ENCODE measurements around the gene TMEM163.

DNA sequence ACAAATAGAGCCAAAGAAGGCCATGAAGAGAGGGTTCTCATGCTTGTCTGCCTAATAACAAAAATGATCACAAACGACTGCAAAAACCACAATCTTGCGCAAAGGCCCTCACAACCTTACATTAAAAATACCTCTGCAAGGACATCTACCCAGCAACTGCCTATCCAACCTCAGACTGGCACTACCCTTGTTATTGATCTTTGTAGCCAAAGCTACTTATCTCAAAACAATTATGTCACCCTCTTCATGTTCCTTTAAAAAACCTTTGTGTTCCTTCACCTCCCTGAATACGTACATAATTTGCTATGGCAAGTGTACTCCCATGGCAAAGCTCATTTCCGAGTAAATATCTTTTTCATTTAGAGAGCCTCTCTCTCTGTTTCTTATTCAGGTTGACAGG, 44.1 kb downstream of the TMEM163 start:
- TF ChIP-seq, protein P1, sequence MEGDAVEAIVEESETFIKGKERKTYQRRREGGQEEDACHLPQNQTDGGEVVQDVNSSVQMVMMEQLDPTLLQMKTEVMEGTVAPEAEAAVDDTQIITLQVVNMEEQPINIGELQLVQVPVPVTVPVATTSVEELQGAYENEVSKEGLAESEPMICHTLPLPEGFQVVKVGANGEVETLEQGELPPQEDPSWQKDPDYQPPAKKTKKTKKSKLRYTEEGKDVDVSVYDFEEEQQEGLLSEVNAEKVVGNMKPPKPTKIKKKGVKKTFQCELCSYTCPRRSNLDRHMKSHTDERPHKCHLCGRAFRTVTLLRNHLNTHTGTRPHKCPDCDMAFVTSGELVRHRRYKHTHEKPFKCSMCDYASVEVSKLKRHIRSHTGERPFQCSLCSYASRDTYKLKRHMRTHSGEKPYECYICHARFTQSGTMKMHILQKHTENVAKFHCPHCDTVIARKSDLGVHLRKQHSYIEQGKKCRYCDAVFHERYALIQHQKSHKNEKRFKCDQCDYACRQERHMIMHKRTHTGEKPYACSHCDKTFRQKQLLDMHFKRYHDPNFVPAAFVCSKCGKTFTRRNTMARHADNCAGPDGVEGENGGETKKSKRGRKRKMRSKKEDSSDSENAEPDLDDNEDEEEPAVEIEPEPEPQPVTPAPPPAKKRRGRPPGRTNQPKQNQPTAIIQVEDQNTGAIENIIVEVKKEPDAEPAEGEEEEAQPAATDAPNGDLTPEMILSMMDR (IDR thresholded peaks at IDR 0.05): no peak
- no peak for TF ChIP-seq USF1 (CRISPR knock-in tag; IDR thresholded peaks at IDR 0.05)
- TF ChIP-seq HMGXB4 (CRISPR knock-in tag; IDR thresholded peaks at IDR 0.05): no peak
- no peak for TF ChIP-seq GABPB1 (CRISPR knock-in tag; IDR thresholded peaks at IDR 0.05)
- no peak for TF ChIP-seq SP1 (CRISPR knock-in tag; conservative IDR thresholded peaks at IDR 0.05)
- TF ChIP-seq ZNF232 (CRISPR knock-in tag; IDR thresholded peaks at IDR 0.05): no peak
- TF ChIP-seq, protein P2, sequence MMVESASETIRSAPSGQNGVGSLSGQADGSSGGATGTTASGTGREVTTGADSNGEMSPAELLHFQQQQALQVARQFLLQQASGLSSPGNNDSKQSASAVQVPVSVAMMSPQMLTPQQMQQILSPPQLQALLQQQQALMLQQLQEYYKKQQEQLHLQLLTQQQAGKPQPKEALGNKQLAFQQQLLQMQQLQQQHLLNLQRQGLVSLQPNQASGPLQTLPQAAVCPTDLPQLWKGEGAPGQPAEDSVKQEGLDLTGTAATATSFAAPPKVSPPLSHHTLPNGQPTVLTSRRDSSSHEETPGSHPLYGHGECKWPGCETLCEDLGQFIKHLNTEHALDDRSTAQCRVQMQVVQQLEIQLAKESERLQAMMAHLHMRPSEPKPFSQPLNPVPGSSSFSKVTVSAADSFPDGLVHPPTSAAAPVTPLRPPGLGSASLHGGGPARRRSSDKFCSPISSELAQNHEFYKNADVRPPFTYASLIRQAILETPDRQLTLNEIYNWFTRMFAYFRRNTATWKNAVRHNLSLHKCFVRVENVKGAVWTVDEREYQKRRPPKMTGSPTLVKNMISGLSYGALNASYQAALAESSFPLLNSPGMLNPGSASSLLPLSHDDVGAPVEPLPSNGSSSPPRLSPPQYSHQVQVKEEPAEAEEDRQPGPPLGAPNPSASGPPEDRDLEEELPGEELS (CRISPR knock-in tag; IDR thresholded peaks at IDR 0.05): no peak
- TF ChIP-seq, protein P3, sequence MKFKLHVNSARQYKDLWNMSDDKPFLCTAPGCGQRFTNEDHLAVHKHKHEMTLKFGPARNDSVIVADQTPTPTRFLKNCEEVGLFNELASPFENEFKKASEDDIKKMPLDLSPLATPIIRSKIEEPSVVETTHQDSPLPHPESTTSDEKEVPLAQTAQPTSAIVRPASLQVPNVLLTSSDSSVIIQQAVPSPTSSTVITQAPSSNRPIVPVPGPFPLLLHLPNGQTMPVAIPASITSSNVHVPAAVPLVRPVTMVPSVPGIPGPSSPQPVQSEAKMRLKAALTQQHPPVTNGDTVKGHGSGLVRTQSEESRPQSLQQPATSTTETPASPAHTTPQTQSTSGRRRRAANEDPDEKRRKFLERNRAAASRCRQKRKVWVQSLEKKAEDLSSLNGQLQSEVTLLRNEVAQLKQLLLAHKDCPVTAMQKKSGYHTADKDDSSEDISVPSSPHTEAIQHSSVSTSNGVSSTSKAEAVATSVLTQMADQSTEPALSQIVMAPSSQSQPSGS (CRISPR knock-in tag; IDR thresholded peaks at IDR 0.05; ENCODE audit: borderline replicate concordance, low read depth): no peak
- TF ChIP-seq RELA (CRISPR knock-in tag; IDR thresholded peaks at IDR 0.05; ENCODE audit: borderline replicate concordance): no peak

Data from WTC11 (cell line).